ENCODE results near the gene BNC2. TPM values are rescaled to one million over a fixed set of nuclear protein-coding genes. Genes with fewer than 3 reads are reported as not detected.

Gene BNC2
- total RNA-seq, 2 experiments from 2014 or later: not detected

DNA sequence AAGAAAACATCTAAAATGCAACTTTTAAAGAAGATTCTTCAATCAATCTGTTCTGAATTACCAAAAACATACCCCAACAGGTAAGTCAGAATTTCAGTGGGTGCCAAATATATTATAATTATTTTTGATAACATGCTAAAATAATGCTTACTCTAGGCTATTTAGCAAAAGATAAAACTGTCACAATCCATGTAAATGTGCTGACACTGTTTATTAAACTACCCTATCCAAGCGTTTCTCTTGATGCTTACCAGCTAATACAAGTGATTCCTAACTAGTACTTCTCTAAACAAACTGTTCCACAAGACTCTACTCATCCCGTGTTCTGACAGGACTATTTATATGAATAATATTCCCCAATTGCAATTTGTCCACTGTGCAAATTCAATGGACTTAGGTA, 236.7 kb downstream of the BNC2 start:
- H3K27ac ChIP-seq (ENCODE audit: low read depth, low read length, poor library complexity, severe bottlenecking): no peak overlapping the region
- intact Hi-C loops (cut with micrococcal nuclease; ENCODE audit: unreplicated experiment): no loop called here
- no peak for DNase-seq (ENCODE audit: low spot score)
- no peak overlapping the region for H3K4me3 ChIP-seq (ENCODE audit: low read depth, low read length, poor library complexity, severe bottlenecking)
- H3K9me2 ChIP-seq (ENCODE audit: insufficient read depth, low read length): no peaks in the 10 kb centered on the region
- H3K36me3 ChIP-seq (ENCODE audit: insufficient read depth, low read length): no peaks in the 10 kb centered on the region
- no peaks in the 10 kb centered on the region for H3K79me2 ChIP-seq (ENCODE audit: insufficient read depth, low read depth, low read length)
- H3K4me1 ChIP-seq (ENCODE audit: insufficient read depth, low read length, poor library complexity, severe bottlenecking): no peaks in the 10 kb centered on the region
- H4K20me1 ChIP-seq (ENCODE audit: insufficient read depth, low read length): no peaks in the 10 kb centered on the region
- POLR2A ChIA-PET: interaction anchor here (0.6 kb wide), 1 partner anchor 55 kb away, joined by 9 read pairs; no protein-coding TSS in a partner anchor
- CTCF ChIA-PET (ENCODE audit: unreplicated experiment): no interaction called here
- no peak for TF ChIP-seq EZH2phosphoT487 (IDR thresholded peaks at IDR 0.05; ENCODE audit: borderline replicate concordance, low read depth, low read length)
- TF ChIP-seq CTCF (conservative IDR thresholded peaks at IDR 0.05; ENCODE audit: low read length): no peak
- no peak overlapping the region for H3K4me2 ChIP-seq (ENCODE audit: low read length)
- H3K9me3 ChIP-seq (ENCODE audit: low read length): no peaks in the 10 kb centered on the region
- no TSS peak for BruUV-seq (replicated peaks)
- H2AFZ ChIP-seq (ENCODE audit: low read length): no peak overlapping the region

GRCh38 chr9:16628413-16628812, 242.1 kb downstream of the BNC2 start:
- BruUV-seq (replicated peaks): no TSS peak

More at GRCh38 chr9:16628413-16628812, 242.1 kb downstream of the BNC2 start:
- H3K4me3 ChIP-seq (ENCODE audit: low read depth, low read length, poor library complexity, severe bottlenecking): no peak overlapping the region
- intact Hi-C loops (cut with micrococcal nuclease; ENCODE audit: unreplicated experiment): no loop called here
- H3K79me2 ChIP-seq (ENCODE audit: insufficient read depth, low read depth, low read length): no peaks in the 10 kb centered on the region
- no peak overlapping the region for H3K4me2 ChIP-seq (ENCODE audit: low read length)
- H3K4me1 ChIP-seq (ENCODE audit: insufficient read depth, low read length, poor library complexity, severe bottlenecking): no peaks in the 10 kb centered on the region
- TF ChIP-seq CTCF (conservative IDR thresholded peaks at IDR 0.05; ENCODE audit: low read length): no peak
- no peak for TF ChIP-seq EZH2phosphoT487 (IDR thresholded peaks at IDR 0.05; ENCODE audit: borderline replicate concordance, low read depth, low read length)
- H3K9me3 ChIP-seq (ENCODE audit: low read length): no peaks in the 10 kb centered on the region
- no peaks in the 10 kb centered on the region for H3K9me2 ChIP-seq (ENCODE audit: insufficient read depth, low read length)
- ChIA-PET POLR2A (interaction anchor here (0.7 kb wide), 1 partner anchor 10 kb away, joined by 3 read pairs; no protein-coding TSS in a partner anchor), CTCF (ENCODE audit: unreplicated experiment) (no interaction called here)
- DNase-seq (ENCODE audit: low spot score): no peak
- H2AFZ ChIP-seq (ENCODE audit: low read length): no peak overlapping the region
- no peak overlapping the region for H3K27ac ChIP-seq (ENCODE audit: low read depth, low read length, poor library complexity, severe bottlenecking)
- no peaks in the 10 kb centered on the region for H4K20me1 ChIP-seq (ENCODE audit: insufficient read depth, low read length)
- no peaks in the 10 kb centered on the region for H3K36me3 ChIP-seq (ENCODE audit: insufficient read depth, low read length)

Data from OCI-LY7 (cell line).